K562 (cell line): ENCODE data around the gene KLK3. TPM values are rescaled to one million over a fixed set of nuclear protein-coding genes. Genes with fewer than 3 reads are reported as not detected.
A peak's percentile ranks its signal among the peaks of the same experiment; 100 is the strongest.

Experiments used
- ATAC-seq: fragments of 200-7000 bp; cut with Tn5 transposase; 3 replicates; pipeline ENCODE4 v1.9.1; 2020; ENCODE audit warnings: moderate library complexity
- BruUV-seq: library from RNA; stranded (reverse); fragments of 400-500 nt; replicated peaks from 2 replicates; lab custom pipeline; 2021; lab: Mats Ljungman, UMichigan
- CTCF ChIA-PET: fragments of 300-600 bp; formaldehyde crosslinking; extraction: SDS; loops from one replicate; lab custom pipeline; 2021; ENCODE audit warnings: low intra/inter-chr PET ratio; lab: Yijun Ruan, JAX
- POLR2A ChIA-PET: fragments of 300-600, 350-650 bp; sonication (Branson Sonifier 250); formaldehyde crosslinking; extraction: SDS; loops from one replicate; lab custom pipeline; 2021; ENCODE audit warnings: antibody characterized with exemption, inconsistent platforms; lab: Yijun Ruan, JAX
- DNase-seq, 4 experiments: peaks; one replicate each; pipeline versions ENCODE4 v3.0.0 to v3.0.0-alpha.2; 2011 to 2018; ENCODE audit warnings: low spot score in 3 of 4, mixed read lengths in 3 of 4; ENCODE audit errors: extremely low read depth in 1 of 4
- FAIRE-seq: peaks from 2 replicates; lab custom pipeline; 2011; peaks lifted over from hg19 to GRCh38; lab: Jason Lieb, UNC
- H2AFZ ChIP-seq: 2 replicates; pipeline ENCODE4 v1.6.0; 2011; ENCODE audit warnings: low read depth, low read length, control low read depth, inconsistent platforms
- H3K27ac ChIP-seq: fragments of 200-600 bp; 3 replicates; pipeline ENCODE4 v1.8.0; 2011; ENCODE audit warnings: low read depth, mild to moderate bottlenecking, control low read depth, inconsistent platforms, low read length, moderate library complexity, mixed read lengths; ENCODE audit errors: extremely low read depth
- H3K27me3 ChIP-seq, 2 experiments: fragments of 300-600 bp in 1 of 2; 2 replicates in 1 of 2; 3 replicates in 1 of 2; pipeline versions ENCODE4 v1.6.0 to v1.8.0; 2011; ENCODE audit warnings: inconsistent platforms in 2 of 2, low read length in 2 of 2, mild to moderate bottlenecking in 1 of 2, mixed read lengths in 1 of 2, moderate library complexity in 1 of 2; ENCODE audit not compliant: control insufficient read depth in 2 of 2, insufficient read depth in 2 of 2
- H3K36me3 ChIP-seq: fragments of 300-600 bp; 3 replicates; pipeline ENCODE4 v1.8.0; 2011; ENCODE audit warnings: mild to moderate bottlenecking, low read length, inconsistent platforms; ENCODE audit not compliant: control insufficient read depth, insufficient read depth
- H3K4me1 ChIP-seq, 2 experiments: fragments of 200-600 bp in 1 of 2; replicated peaks in 1 of 2; 2 replicates in 1 of 2; 3 replicates in 1 of 2; pipeline versions ENCODE4 v1.5.1 to v1.8.0; 2011; ENCODE audit warnings: inconsistent platforms in 2 of 2, low read length in 2 of 2, mild to moderate bottlenecking in 1 of 2, mixed read lengths in 1 of 2, moderate library complexity in 1 of 2; ENCODE audit not compliant: control insufficient read depth in 2 of 2, insufficient read depth in 2 of 2
- H3K4me2 ChIP-seq: 2 replicates; pipeline ENCODE4 v1.6.1; 2011; ENCODE audit warnings: low read length, control low read depth, inconsistent platforms, mixed read lengths; ENCODE audit not compliant: insufficient read depth
- H3K4me3 ChIP-seq: fragments of 200-600 bp; sonication (generic), shearing (Covaris generic); 2 replicates; pipeline ENCODE4 v1.5.1; 2016; ENCODE audit warnings: control low read depth, inconsistent platforms
- H3K79me2 ChIP-seq: fragments of 200-600 bp; 3 replicates; pipeline ENCODE4 v1.8.0; 2011; ENCODE audit warnings: low read length, inconsistent platforms; ENCODE audit not compliant: control insufficient read depth, insufficient read depth
- H3K9ac ChIP-seq, 2 experiments: 2 replicates each; pipeline versions ENCODE4 v1.6.0 to v1.6.1; 2011; ENCODE audit warnings: low read depth in 2 of 2, low read length in 2 of 2, control low read depth in 1 of 2, inconsistent platforms in 1 of 2, mild to moderate bottlenecking in 1 of 2, mixed read lengths in 1 of 2; ENCODE audit not compliant: insufficient read depth in 1 of 2
- H3K9me1 ChIP-seq: one replicate; pipeline ENCODE4 v1.6.0; 2011; ENCODE audit warnings: inconsistent platforms, mild to moderate bottlenecking, low read length, moderate library complexity; ENCODE audit not compliant: control insufficient read depth, insufficient read depth
- H3K9me3 ChIP-seq: replicated peaks from 2 replicates; pipeline ENCODE4 v1.5.1; 2011; ENCODE audit warnings: low read depth, low read length, inconsistent platforms; ENCODE audit not compliant: control insufficient read depth, insufficient read depth
- H4K20me1 ChIP-seq: replicated peaks from 2 replicates; pipeline ENCODE4 v1.6.1; 2011; ENCODE audit warnings: low read length, inconsistent platforms, mixed read lengths; ENCODE audit not compliant: control insufficient read depth, insufficient read depth
- AFF1 ChIP-seq, 2 experiments: fragments of 450-650 bp; IDR thresholded peaks; 2 replicates each; pipeline ENCODE4 v1.6.1; 2018; ENCODE audit warnings: mild to moderate bottlenecking in 2 of 2, low read depth in 1 of 2; ENCODE audit not compliant: partially characterized antibody in 2 of 2
- ATF4 ChIP-seq: fragments of 450-650 bp; formaldehyde crosslinking; IDR thresholded peaks from 2 replicates; pipeline ENCODE4 v1.4.0; 2022; ENCODE audit warnings: mild to moderate bottlenecking, moderate library complexity
- CGGBP1 ChIP-seq: fragments of 250-450 bp; sonication (Bioruptor Pico); IDR thresholded peaks from 2 replicates; pipeline ENCODE4 v1.9.0; 2021; ENCODE audit warnings: mild to moderate bottlenecking
- FOXA3 ChIP-seq, 2 experiments: fragments of 450-650 bp in 1 of 2; sonication (generic) in 1 of 2; formaldehyde crosslinking; IDR thresholded peaks in 1 of 2; conservative IDR thresholded peaks in 1 of 2; 2 replicates each; pipeline versions ENCODE4 v1.4.0 to v1.8.0; 2020 to 2022; ENCODE audit warnings: mild to moderate bottlenecking in 2 of 2, missing genetic modification reagents in 1 of 2
- FOXP1 ChIP-seq: sonication (generic); formaldehyde crosslinking; IDR thresholded peaks from 2 replicates; pipeline ENCODE4 v1.8.0; 2022; ENCODE audit warnings: mild to moderate bottlenecking, missing genetic modification reagents
- HLTF ChIP-seq: fragments of 450-650 bp; IDR thresholded peaks from 2 replicates; pipeline ENCODE4 v1.6.1; 2016
- L3MBTL2 ChIP-seq: fragments of 450-650 bp; IDR thresholded peaks from 2 replicates; pipeline ENCODE4 v1.6.1; 2016; ENCODE audit warnings: mild to moderate bottlenecking, moderate library complexity
- NFXL1 ChIP-seq: fragments of 450-650 bp; formaldehyde crosslinking; IDR thresholded peaks from 2 replicates; pipeline ENCODE4 v1.4.0; 2021; ENCODE audit warnings: mild to moderate bottlenecking
- NR2C1 ChIP-seq, 2 experiments: fragments of 450-650 bp; IDR thresholded peaks; 2 replicates each; pipeline ENCODE4 v1.6.1; 2017; ENCODE audit warnings: mild to moderate bottlenecking in 2 of 2, antibody characterized with exemption in 1 of 2, inconsistent platforms in 1 of 2, missing compliant biosample characterization in 1 of 2, missing genetic modification characterization in 1 of 2
- POLR3G ChIP-seq: IDR thresholded peaks from 2 replicates; pipeline ENCODE4 v1.6.1; 2011; ENCODE audit not compliant: insufficient read length, insufficient replicate concordance; ENCODE audit errors: extremely low read depth
- RBM25 ChIP-seq: fragments of 200-400 bp; formaldehyde crosslinking; IDR thresholded peaks from 2 replicates; pipeline ENCODE4 v1.6.1; 2018; ENCODE audit warnings: low read length, low read depth, moderate library complexity; ENCODE audit not compliant: severe bottlenecking
- SAP30 ChIP-seq: fragments of 200-600 bp; sonication (generic); IDR thresholded peaks from 2 replicates; pipeline ENCODE4 v1.6.1; 2012; ENCODE audit warnings: borderline replicate concordance, low read depth, mild to moderate bottlenecking, moderate library complexity, low read length, control low read depth, inconsistent platforms; ENCODE audit not compliant: insufficient read depth, poor library complexity, severe bottlenecking
- SIX5 ChIP-seq, 2 experiments: IDR thresholded peaks; 2 replicates each; pipeline ENCODE4 v1.6.1; 2011; ENCODE audit warnings: low read length in 2 of 2, borderline replicate concordance in 1 of 2, low read depth in 1 of 2, mild to moderate bottlenecking in 1 of 2, moderate library complexity in 1 of 2; ENCODE audit not compliant: insufficient read depth in 1 of 2
- SP1 ChIP-seq: sonication (generic); formaldehyde crosslinking; IDR thresholded peaks from 2 replicates; pipeline ENCODE4 v1.8.1; 2022; ENCODE audit warnings: mild to moderate bottlenecking, missing genetic modification reagents
- TCF7 ChIP-seq: sonication (generic); IDR thresholded peaks from 2 replicates; pipeline ENCODE4 v1.6.1; 2016; ENCODE audit warnings: antibody characterized with exemption, borderline replicate concordance
- ZNF24 ChIP-seq: fragments of 450-650 bp; IDR thresholded peaks from 2 replicates; pipeline ENCODE4 v1.6.1; 2016
- ZNF584 ChIP-seq: fragments of 200-800 bp; sonication (Bioruptor generic); IDR thresholded peaks from 2 replicates; pipeline ENCODE4 v1.6.1; 2016; ENCODE audit warnings: low read depth, mild to moderate bottlenecking, missing genetic modification characterization, missing compliant biosample characterization
- WGBS: fragments of 100-300 bp; shearing (Covaris generic); methylation state at CpG from one replicate; pipeline ENCODE4 v1.1.6; 2016; ENCODE audit warnings: low coverage, mixed read lengths; ENCODE audit not compliant: insufficient coverage; ENCODE audit errors: missing lambda C conversion rate; 5-methylcytosine and 5-hydroxymethylcytosine counted together
- in situ Hi-C: fragments of 300-500 bp; cut with MboI; formaldehyde crosslinking; loops from 4 replicates; pipeline ENCODE4 v1.15.0; 2018; ENCODE audit warnings: inconsistent platforms, mixed read lengths
- intact Hi-C: fragments of 100-400 bp; cut with micrococcal nuclease; formaldehyde crosslinking; loops from 2 replicates; pipeline ENCODE4 v1.14.2; 2022
- polyA plus RNA-seq, 8 experiments: library from polyadenylated mRNA; depleted of rRNA in 4 of 8; stranded (reverse) in 5 of 8; unstranded in 3 of 8; fragments of >200 nt; fragmentation: Nextera tagmentation in 2 of 8; fragmentation: Illumina TruSeq in 1 of 8; extraction: Ambion mirVana in 2 of 8; extraction: Trizol in 1 of 8; gene quantifications; 2 replicates each; pipeline versions ENCODE4 v1.2.1 to v1.2.3, GENCODE V29; 2011 to 2014; ENCODE audit warnings: inconsistent platforms in 1 of 8, missing spikeins in 1 of 8
- total RNA-seq, 7 experiments: library from RNA; depleted of rRNA in 6 of 7; stranded (reverse); fragments of >200 nt in 6 of 7; fragmentation: Illumina TruSeq in 2 of 7; extraction: Trizol in 2 of 7; gene quantifications; 2 replicates each; pipeline versions ENCODE4 v1.2.1 to v1.2.3, GENCODE V29; 2011 to 2021; ENCODE audit warnings: low replicate concordance in 1 of 7

KLK3 gene
- total and polyA plus RNA-seq, 9 of the 15 experiments (the other 6 are each of a cell fraction or from before 2014, with no cell fraction given) = not detected

GRCh38 chr19:50820086-50820485 is 34.6 kb upstream of the KLK3 start:
- Histone ChIP-seq H3K36me3 (no peaks in the 10 kb centered on the region), H3K4me3 (peak overlapping the region; percentile 25; the same call in 1 of the 2 replicates), H3K9me1 (peaks cover 2% of the 10 kb centered on the region), H2AFZ (peak overlapping the region; percentile 92), H3K4me2 (peak overlapping the region; percentile 79), H3K4me1 (peaks cover 57 to 74% of the 10 kb centered on the region in 2 experiments), H3K27ac (peak overlapping the region; percentile 74; the same call in 2 of the 3 replicates), H4K20me1 (no peaks in the 10 kb centered on the region), H3K27me3 (no peaks in the 10 kb centered on the region; a peak in 1 of 5 replicates), H3K9me3 (peaks cover 5% of the 10 kb centered on the region), H3K9ac (peak overlapping the region; percentile 66 to 83; a peak in 3 of 4 replicates), H3K79me2 (0 out of 3 replicates have a peak, but pooled peaks cover 6% of the 10 kb centered on the region)
- CTCF ChIA-PET = no interaction called here
- POLR2A ChIA-PET = interaction anchor here (0.6 to 8.6 kb wide), 10 partner anchors 9 to 90 kb away, joined by 3 to 70 read pairs (median 3); partner anchors contain the start of gene KLK15
- intact Hi-C loops (no loop called here), in situ Hi-C loops (no loop called here)
- FAIRE-seq = peak; percentile 65
- TSS peak; percentile 72 for BruUV-seq
- DNase-seq = peak in 1 of 4 experiments; percentile 66
- no peak for ATAC-seq
- WGBS = 15% methylated on average over 14 of the region's 15 CpGs
- TF ChIP-seq NR2C1 (IDR thresholded peaks at IDR 0.05) (no peak), NR2C1 (tag; IDR thresholded peaks at IDR 0.05) (no peak), ZNF24 (no peak), ZNF584 (CRISPR knock-in tag) (no peak), ATF4 (no peak), RBM25 (no peak), L3MBTL2 (peak; percentile 95), SAP30 (peak; percentile 11), SIX5 (IDR thresholded peaks at IDR 0.05; ENCODE audit: borderline replicate concordance in 1 of 2, insufficient read depth in 1 of 2, low read depth in 1 of 2, low read length in 2 of 2) (no peak), NFXL1 (CRISPR knock-in tag) (no peak), TCF7 (no peak), CGGBP1 (no peak), SP1 (CRISPR knock-in tag) (0 out of 2 replicates have a peak, but pooled peaks have one; percentile 4), AFF1 (IDR thresholded peaks at IDR 0.05; ENCODE audit: low read depth in 1 of 2, partially characterized antibody in 2 of 2) (no peak), HLTF (no peak), FOXP1 (CRISPR knock-in tag) (peak; percentile 59; the same call in 1 of the 2 replicates), FOXA3 (CRISPR knock-in tag; conservative IDR thresholded peaks at IDR 0.05 in 1 of 2, IDR thresholded peaks at IDR 0.05 in 1 of 2) (peak in 1 of 2 experiments; percentile 53; a peak in 1 of 4 replicates), POLR3G (no peak)
